ENCODE results near the gene NID2. TPM values are rescaled to one million over a fixed set of nuclear protein-coding genes. Genes with fewer than 3 reads are reported as not detected.

NID2 gene
- total RNA-seq, 5 donors from 2014 or later (not counting 1 experiment from before 2014, with no cell fraction given), result 0.38 to 1.1 (median 0.89) TPM

DNA sequence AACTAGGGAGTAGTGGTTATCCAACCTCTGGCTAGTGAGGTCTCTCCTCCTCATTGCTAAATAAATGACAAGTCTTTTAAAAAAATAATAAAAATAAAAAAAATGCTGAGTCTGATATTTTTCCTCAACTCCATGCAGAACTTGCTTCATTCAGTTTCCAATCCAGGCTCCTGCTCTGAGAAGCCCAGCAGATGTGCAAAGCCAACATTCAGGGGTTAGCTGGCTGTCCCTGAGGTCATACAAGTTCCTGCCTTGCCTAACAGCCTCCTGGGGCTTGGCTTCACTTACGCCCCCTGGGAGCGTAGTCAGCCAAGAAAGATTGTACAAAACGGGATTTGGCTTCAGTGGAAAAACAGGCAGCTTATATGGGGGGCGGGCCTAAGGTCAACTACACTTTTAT, 56.2 kb downstream of the NID2 start:
- no peaks in the 10 kb centered on the region for H3K9me3 ChIP-seq
- no peak overlapping the region for H3K27ac ChIP-seq (ENCODE audit: low read length)
- peaks cover 34% of the 10 kb centered on the region for H3K36me3 Mint-ChIP-seq
- POLR2A ChIA-PET, result no interaction called here
- WGBS (ENCODE audit: insufficient coverage), result 88% methylated on average over 4 of the region's 4 CpGs
- CTCF ChIA-PET, result interaction anchor here in 1 of 2 donors (0.6 to 1.2 kb wide), 2 partner anchors 17 to 28 kb away, joined by 3 read pairs; no protein-coding TSS in a partner anchor
- H3K36me3 ChIP-seq (ENCODE audit: control insufficient read depth in 2 of 2, extremely low read depth in 1 of 2, insufficient read depth in 1 of 2, low read length in 1 of 2), result peaks cover 24 to 41% of the 10 kb centered on the region in 2 donors
- H3K27me3 Mint-ChIP-seq, result peaks cover 2 to 4% of the 10 kb centered on the region in 2 donors
- peaks cover 0 to 10% (median 0%) of the 10 kb centered on the region in 3 donors for H3K4me1 Mint-ChIP-seq
- no peaks in the 10 kb centered on the region for H3K9me3 Mint-ChIP-seq
- H3K4me3 ChIP-seq (ENCODE audit: control insufficient read depth in 1 of 2, extremely low read depth in 1 of 2, low read length in 1 of 2), result no peak overlapping the region
- H3K27me3 ChIP-seq (replicated peaks in 1 of 2; ENCODE audit: control insufficient read depth in 2 of 2, extremely low read depth in 1 of 2, insufficient read depth in 2 of 2, low read length in 1 of 2), result peaks cover 0 to 3% of the 10 kb centered on the region in 2 experiments
- H3K4me3 Mint-ChIP-seq, result no peak overlapping the region
- no peak overlapping the region for H3K27ac Mint-ChIP-seq
- no peaks in the 10 kb centered on the region for H3K4me1 ChIP-seq (ENCODE audit: control insufficient read depth in 1 of 2, extremely low read depth in 1 of 2, insufficient read depth in 2 of 2, low read length in 2 of 2)
- DNase-seq, result no peak
- no peak for ATAC-seq (replicated peaks in 1 of 4)

DNA sequence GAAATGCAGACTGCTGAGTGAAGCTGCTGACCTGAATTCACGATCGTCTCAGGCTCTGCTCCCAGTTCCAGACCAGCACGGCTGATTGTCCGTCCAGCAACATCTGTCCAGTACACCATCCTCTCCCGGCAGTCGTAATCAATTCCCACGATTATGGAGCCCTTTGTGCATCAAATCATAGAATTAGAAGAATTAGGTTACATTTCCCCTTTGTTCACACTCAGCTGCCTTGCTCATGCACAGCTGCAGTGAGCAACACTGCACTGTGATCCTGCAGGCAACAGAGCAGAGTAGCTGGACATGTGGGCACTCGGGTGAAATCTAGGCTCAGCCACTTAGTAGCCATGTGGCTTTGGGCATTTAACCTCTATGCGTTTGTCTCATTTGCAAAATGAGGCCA, 57.3 kb downstream of the NID2 start:
- H3K27ac Mint-ChIP-seq, result no peak overlapping the region
- peaks cover 0 to 2% of the 10 kb centered on the region in 2 donors for H3K27me3 Mint-ChIP-seq
- ChIA-PET CTCF (no interaction called here), POLR2A (interaction anchor here in 1 of 2 donors (0.7 kb wide), 1 partner anchor 111 kb away, joined by 5 read pairs; no protein-coding TSS in a partner anchor)
- H3K27me3 ChIP-seq (replicated peaks in 1 of 2; ENCODE audit: control insufficient read depth in 2 of 2, extremely low read depth in 1 of 2, insufficient read depth in 2 of 2, low read length in 1 of 2), result peaks cover 0 to 3% of the 10 kb centered on the region in 2 experiments
- peaks cover 0 to 10% (median 0%) of the 10 kb centered on the region in 3 donors for H3K4me1 Mint-ChIP-seq
- no peaks in the 10 kb centered on the region for H3K9me3 ChIP-seq
- H3K27ac ChIP-seq (ENCODE audit: low read length), result no peak overlapping the region
- peaks cover 24 to 51% of the 10 kb centered on the region in 2 donors for H3K36me3 ChIP-seq (ENCODE audit: control insufficient read depth in 2 of 2, extremely low read depth in 1 of 2, insufficient read depth in 1 of 2, low read length in 1 of 2)
- no peak overlapping the region for H3K4me3 ChIP-seq (ENCODE audit: control insufficient read depth in 1 of 2, extremely low read depth in 1 of 2, low read length in 1 of 2)
- no peak overlapping the region for H3K4me3 Mint-ChIP-seq
- no peaks in the 10 kb centered on the region for H3K9me3 Mint-ChIP-seq
- H3K4me1 ChIP-seq (ENCODE audit: control insufficient read depth in 1 of 2, extremely low read depth in 1 of 2, insufficient read depth in 2 of 2, low read length in 2 of 2), result no peaks in the 10 kb centered on the region
- ATAC-seq (replicated peaks in 1 of 4) (no peak), DNase-seq (no peak)
- H3K36me3 Mint-ChIP-seq, result peaks cover 39% of the 10 kb centered on the region
- WGBS (ENCODE audit: insufficient coverage), result 98% methylated on average over 8 of the region's 9 CpGs

DNA sequence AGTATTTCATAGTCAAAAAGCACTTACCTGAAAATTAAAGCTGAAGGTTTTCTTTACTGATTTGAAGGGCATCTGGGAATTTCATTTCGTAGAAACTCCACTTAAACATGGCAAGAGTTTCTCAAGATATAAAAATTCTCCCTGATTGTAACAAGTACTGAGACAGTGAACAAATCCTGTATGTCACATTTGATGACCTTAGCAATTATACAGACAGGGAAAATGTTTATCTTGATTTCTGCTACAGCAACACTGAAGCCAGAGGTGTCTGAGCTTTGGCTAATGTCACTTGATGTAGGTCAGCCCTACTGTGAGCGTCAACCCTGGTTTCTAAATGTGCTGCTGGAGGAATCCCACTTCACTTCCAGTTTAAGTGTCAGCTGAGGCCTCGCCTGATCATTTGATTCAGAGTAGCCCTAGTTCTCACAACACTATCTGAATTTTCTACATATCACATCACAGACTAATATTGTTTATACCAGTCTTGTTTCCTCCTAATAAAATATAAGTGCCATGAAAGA, 58.6 kb downstream of the NID2 start:
- peaks cover 0 to 10% (median 3%) of the 10 kb centered on the region in 3 donors for H3K4me1 Mint-ChIP-seq
- ATAC-seq (replicated peaks in 1 of 4), result no peak
- H3K4me3 Mint-ChIP-seq, result no peak overlapping the region
- H3K27ac Mint-ChIP-seq, result no peak overlapping the region
- no peaks in the 10 kb centered on the region for H3K9me3 Mint-ChIP-seq
- H3K36me3 Mint-ChIP-seq, result peaks cover 52% of the 10 kb centered on the region
- peaks cover 24 to 64% of the 10 kb centered on the region in 2 donors for H3K36me3 ChIP-seq (ENCODE audit: control insufficient read depth in 2 of 2, extremely low read depth in 1 of 2, insufficient read depth in 1 of 2, low read length in 1 of 2)
- H3K4me1 ChIP-seq (ENCODE audit: control insufficient read depth in 1 of 2, extremely low read depth in 1 of 2, insufficient read depth in 2 of 2, low read length in 2 of 2), result no peaks in the 10 kb centered on the region
- no peak overlapping the region for H3K4me3 ChIP-seq (ENCODE audit: control insufficient read depth in 1 of 2, extremely low read depth in 1 of 2, low read length in 1 of 2)
- no peak for DNase-seq
- WGBS (ENCODE audit: insufficient coverage), result 88% methylated on average over 2 of the region's 3 CpGs
- H3K27me3 Mint-ChIP-seq, result no peaks in the 10 kb centered on the region
- H3K27me3 ChIP-seq (replicated peaks in 1 of 2; ENCODE audit: control insufficient read depth in 2 of 2, extremely low read depth in 1 of 2, insufficient read depth in 2 of 2, low read length in 1 of 2), result peaks cover 0 to 3% of the 10 kb centered on the region in 2 experiments
- no peaks in the 10 kb centered on the region for H3K9me3 ChIP-seq
- CTCF ChIA-PET, result interaction anchor here in 1 of 2 donors (0.5 kb wide), 1 partner anchor 55 kb away, joined by 3 read pairs; no protein-coding TSS in a partner anchor
- POLR2A ChIA-PET, result interaction anchor here in 1 of 2 donors (0.6 kb wide), 1 partner anchor 722 kb away, joined by 3 read pairs; no protein-coding TSS in a partner anchor
- H3K27ac ChIP-seq (ENCODE audit: low read length), result no peak overlapping the region

GRCh38 chr14:52008136-52008535, 60.7 kb downstream of the NID2 start:
- peaks cover 0 to 5% (median 0%) of the 10 kb centered on the region in 3 donors for H3K4me1 Mint-ChIP-seq
- Histone ChIP-seq H3K27me3 (replicated peaks in 1 of 2; ENCODE audit: control insufficient read depth in 2 of 2, extremely low read depth in 1 of 2, insufficient read depth in 2 of 2, low read length in 1 of 2) (no peaks in the 10 kb centered on the region), H3K4me3 (ENCODE audit: control insufficient read depth in 1 of 2, extremely low read depth in 1 of 2, low read length in 1 of 2) (no peak overlapping the region), H3K9me3 (no peaks in the 10 kb centered on the region), H3K4me1 (ENCODE audit: control insufficient read depth in 1 of 2, extremely low read depth in 1 of 2, insufficient read depth in 2 of 2, low read length in 2 of 2) (no peaks in the 10 kb centered on the region), H3K36me3 (ENCODE audit: control insufficient read depth in 2 of 2, extremely low read depth in 1 of 2, insufficient read depth in 1 of 2, low read length in 1 of 2) (peaks cover 28 to 85% of the 10 kb centered on the region in 2 donors), H3K27ac (ENCODE audit: low read length) (no peak overlapping the region)
- WGBS (ENCODE audit: insufficient coverage), result 97% methylated on average over 3 of the region's 4 CpGs
- ChIA-PET POLR2A (no interaction called here), CTCF (no interaction called here)
- no peaks in the 10 kb centered on the region for H3K27me3 Mint-ChIP-seq
- no peak overlapping the region for H3K27ac Mint-ChIP-seq
- DNase-seq (no peak), ATAC-seq (replicated peaks in 1 of 4) (no peak)
- H3K36me3 Mint-ChIP-seq, result peaks cover 69% of the 10 kb centered on the region
- H3K4me3 Mint-ChIP-seq, result no peak overlapping the region
- H3K9me3 Mint-ChIP-seq, result no peaks in the 10 kb centered on the region

DNA sequence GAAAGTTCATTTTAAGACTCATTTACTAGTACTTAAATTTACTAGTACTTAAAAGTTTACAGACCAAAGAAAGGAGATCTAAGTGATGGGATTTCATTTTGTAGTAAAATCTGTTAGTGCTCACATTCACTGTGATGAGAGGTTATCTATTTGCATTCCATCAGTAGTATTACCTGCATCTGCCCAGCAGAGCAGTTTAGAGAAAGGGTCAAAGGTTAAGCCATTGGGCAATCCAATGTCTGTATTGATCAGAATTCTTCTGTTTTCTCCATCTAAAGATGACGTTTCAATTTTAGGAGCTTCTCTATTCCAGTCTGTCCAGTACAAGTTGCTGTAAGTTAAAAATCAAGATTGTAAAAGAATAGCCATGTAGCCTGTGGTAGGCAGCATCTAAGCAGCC, 61.2 kb downstream of the NID2 start:
- no peak overlapping the region for H3K4me3 ChIP-seq (ENCODE audit: control insufficient read depth in 1 of 2, extremely low read depth in 1 of 2, low read length in 1 of 2)
- H3K4me1 Mint-ChIP-seq, result peaks cover 0 to 5% (median 0%) of the 10 kb centered on the region in 3 donors
- no peaks in the 10 kb centered on the region for H3K9me3 ChIP-seq
- H3K9me3 Mint-ChIP-seq, result no peaks in the 10 kb centered on the region
- no peaks in the 10 kb centered on the region for H3K27me3 ChIP-seq (replicated peaks in 1 of 2; ENCODE audit: control insufficient read depth in 2 of 2, extremely low read depth in 1 of 2, insufficient read depth in 2 of 2, low read length in 1 of 2)
- WGBS (ENCODE audit: insufficient coverage), result no CpG with 5 or more reads among the region's 1 CpG
- peak overlapping the region in 1 of 2 donors; percentile 17 for H3K27ac Mint-ChIP-seq
- H3K4me1 ChIP-seq (ENCODE audit: control insufficient read depth in 1 of 2, extremely low read depth in 1 of 2, insufficient read depth in 2 of 2, low read length in 2 of 2), result no peaks in the 10 kb centered on the region
- ChIA-PET POLR2A (no interaction called here), CTCF (interaction anchor here in 1 of 2 donors (1.2 kb wide), 1 partner anchor 8 kb away, joined by 3 read pairs; no protein-coding TSS in a partner anchor)
- H3K4me3 Mint-ChIP-seq, result no peak overlapping the region
- H3K36me3 Mint-ChIP-seq, result peaks cover 71% of the 10 kb centered on the region
- H3K36me3 ChIP-seq (ENCODE audit: control insufficient read depth in 2 of 2, extremely low read depth in 1 of 2, insufficient read depth in 1 of 2, low read length in 1 of 2), result peaks cover 28 to 90% of the 10 kb centered on the region in 2 donors
- no peak overlapping the region for H3K27ac ChIP-seq (ENCODE audit: low read length)
- DNase-seq, result no peak
- no peak for ATAC-seq (replicated peaks in 1 of 4)
- no peaks in the 10 kb centered on the region for H3K27me3 Mint-ChIP-seq

GRCh38 chr14:52007211-52007610, 61.6 kb downstream of the NID2 start:
- ChIA-PET POLR2A (no interaction called here), CTCF (interaction anchor here in 1 of 2 donors (1.2 kb wide), 1 partner anchor 8 kb away, joined by 3 read pairs; no protein-coding TSS in a partner anchor)
- H3K27ac Mint-ChIP-seq, result peak overlapping the region in 1 of 2 donors; percentile 17
- H3K36me3 Mint-ChIP-seq, result peaks cover 73% of the 10 kb centered on the region
- no peaks in the 10 kb centered on the region for H3K27me3 Mint-ChIP-seq
- H3K4me1 Mint-ChIP-seq, result peaks cover 0 to 5% (median 0%) of the 10 kb centered on the region in 3 donors
- no CpG with 5 or more reads among the region's 1 CpG for WGBS (ENCODE audit: insufficient coverage)
- Histone ChIP-seq H3K27me3 (replicated peaks in 1 of 2; ENCODE audit: control insufficient read depth in 2 of 2, extremely low read depth in 1 of 2, insufficient read depth in 2 of 2, low read length in 1 of 2) (no peaks in the 10 kb centered on the region), H3K27ac (ENCODE audit: low read length) (no peak overlapping the region), H3K36me3 (ENCODE audit: control insufficient read depth in 2 of 2, extremely low read depth in 1 of 2, insufficient read depth in 1 of 2, low read length in 1 of 2) (peaks cover 31 to 94% of the 10 kb centered on the region in 2 donors), H3K4me1 (ENCODE audit: control insufficient read depth in 1 of 2, extremely low read depth in 1 of 2, insufficient read depth in 2 of 2, low read length in 2 of 2) (no peaks in the 10 kb centered on the region), H3K4me3 (ENCODE audit: control insufficient read depth in 1 of 2, extremely low read depth in 1 of 2, low read length in 1 of 2) (no peak overlapping the region), H3K9me3 (no peaks in the 10 kb centered on the region)
- no peak for ATAC-seq (replicated peaks in 1 of 4)
- no peak for DNase-seq
- no peak overlapping the region for H3K4me3 Mint-ChIP-seq
- no peaks in the 10 kb centered on the region for H3K9me3 Mint-ChIP-seq

Data from T-cell (primary cell).